ENCODE data around the gene IDH1. TPM values are rescaled to one million over a fixed set of nuclear protein-coding genes. Genes with fewer than 3 reads are reported as not detected.

Gene IDH1
- total RNA-seq, 4 donors from 2014 or later: 22.8 to 105 (median 38.1) TPM

DNA sequence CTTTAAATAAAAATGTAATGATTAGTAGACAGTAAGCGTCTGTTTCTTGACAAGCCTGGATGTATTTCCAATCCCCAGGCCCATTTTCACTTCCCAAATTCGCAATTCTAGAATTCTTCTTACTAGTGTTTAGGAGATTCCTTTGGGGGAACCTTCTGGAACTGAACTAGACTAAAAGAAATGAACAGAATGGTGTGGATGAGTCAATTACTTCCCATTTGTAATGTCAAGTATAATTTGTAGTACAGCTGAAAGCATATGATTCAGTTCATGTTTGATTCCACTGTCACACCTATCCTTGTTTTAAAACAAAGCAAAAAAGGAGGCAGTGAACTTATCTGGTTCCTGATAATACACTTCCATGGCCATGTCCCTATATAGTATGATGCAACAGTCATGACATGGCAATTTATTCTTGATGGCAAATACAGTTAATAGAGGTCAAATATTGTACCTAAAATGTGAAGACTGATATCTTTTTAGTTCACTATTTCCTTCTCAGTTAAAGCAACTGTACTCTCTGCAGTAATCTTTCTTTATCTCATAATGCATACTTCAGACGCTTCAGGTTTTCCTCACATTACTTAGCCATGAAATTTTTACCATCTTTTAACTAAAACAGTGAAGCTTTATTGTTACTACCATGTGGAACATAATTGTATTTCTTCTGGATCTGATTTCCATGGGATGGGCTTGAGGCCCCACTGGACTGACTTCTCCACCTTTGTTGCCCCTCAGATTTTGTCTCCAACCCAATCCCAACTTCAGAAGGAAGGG lies 2.0 kb downstream of the IDH1 start:
- no peak for TF ChIP-seq POLR2A (IDR thresholded peaks at IDR 0.05)
- TF ChIP-seq, protein P1, sequence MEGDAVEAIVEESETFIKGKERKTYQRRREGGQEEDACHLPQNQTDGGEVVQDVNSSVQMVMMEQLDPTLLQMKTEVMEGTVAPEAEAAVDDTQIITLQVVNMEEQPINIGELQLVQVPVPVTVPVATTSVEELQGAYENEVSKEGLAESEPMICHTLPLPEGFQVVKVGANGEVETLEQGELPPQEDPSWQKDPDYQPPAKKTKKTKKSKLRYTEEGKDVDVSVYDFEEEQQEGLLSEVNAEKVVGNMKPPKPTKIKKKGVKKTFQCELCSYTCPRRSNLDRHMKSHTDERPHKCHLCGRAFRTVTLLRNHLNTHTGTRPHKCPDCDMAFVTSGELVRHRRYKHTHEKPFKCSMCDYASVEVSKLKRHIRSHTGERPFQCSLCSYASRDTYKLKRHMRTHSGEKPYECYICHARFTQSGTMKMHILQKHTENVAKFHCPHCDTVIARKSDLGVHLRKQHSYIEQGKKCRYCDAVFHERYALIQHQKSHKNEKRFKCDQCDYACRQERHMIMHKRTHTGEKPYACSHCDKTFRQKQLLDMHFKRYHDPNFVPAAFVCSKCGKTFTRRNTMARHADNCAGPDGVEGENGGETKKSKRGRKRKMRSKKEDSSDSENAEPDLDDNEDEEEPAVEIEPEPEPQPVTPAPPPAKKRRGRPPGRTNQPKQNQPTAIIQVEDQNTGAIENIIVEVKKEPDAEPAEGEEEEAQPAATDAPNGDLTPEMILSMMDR (IDR thresholded peaks at IDR 0.05): no peak
- H3K27me3 ChIP-seq: no peaks in the 10 kb centered on the region
- no peaks in the 10 kb centered on the region for H3K36me3 ChIP-seq
- H3K9me3 ChIP-seq: no peaks in the 10 kb centered on the region
- intact Hi-C loops (cut with DNase I; ENCODE audit: low total_unique reads): no loop called here
- H3K4me3 ChIP-seq: no peak overlapping the region
- peaks cover 0 to 7% of the 10 kb centered on the region in 2 donors for H3K4me1 ChIP-seq
- DNase-seq: no peak
- H3K27ac ChIP-seq: no peak overlapping the region

- Histone ChIP-seq H3K9me3 (no peaks in the 10 kb centered on the region), H3K36me3 (no peaks in the 10 kb centered on the region), H3K4me3 (no peak overlapping the region), H3K4me1 (peaks cover 0 to 7% of the 10 kb centered on the region in 2 donors), H3K27ac (no peak overlapping the region), H3K27me3 (no peaks in the 10 kb centered on the region)
- DNase-seq: no peak
- intact Hi-C loops (cut with DNase I; ENCODE audit: low total_unique reads): no loop called here
- TF ChIP-seq POLR2A (IDR thresholded peaks at IDR 0.05): no peak
- TF ChIP-seq, protein P1 (IDR thresholded peaks at IDR 0.05): no peak
Observed at GRCh38 chr2:208251098-208251497, 3.8 kb downstream of the IDH1 start.

DNA sequence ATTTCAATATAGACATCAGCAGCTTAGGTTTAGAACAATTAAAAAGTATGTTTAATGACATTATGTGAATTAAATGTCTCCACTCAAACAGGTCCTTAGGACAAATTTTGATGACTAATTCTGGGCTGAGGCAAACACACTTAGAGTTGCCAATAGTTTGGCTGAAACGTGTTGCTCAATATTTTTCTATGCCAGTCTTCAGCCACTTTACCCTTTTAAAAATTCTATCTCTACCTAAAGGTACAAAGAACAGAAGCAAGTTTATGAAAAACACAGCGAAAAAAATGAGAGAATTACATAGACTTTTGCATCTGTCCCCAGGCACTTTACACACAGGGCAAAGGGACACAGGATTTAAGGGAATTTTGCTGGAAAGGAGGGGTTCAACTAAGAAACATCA lies 4.5 kb downstream of the IDH1 start:
- Histone ChIP-seq H3K4me1 (peaks cover 0 to 7% of the 10 kb centered on the region in 2 donors), H3K4me3 (no peak overlapping the region), H3K27ac (no peak overlapping the region), H3K9me3 (no peaks in the 10 kb centered on the region), H3K27me3 (no peaks in the 10 kb centered on the region), H3K36me3 (no peaks in the 10 kb centered on the region)
- DNase-seq: no peak
- intact Hi-C loops (cut with DNase I; ENCODE audit: low total_unique reads): no loop called here
- TF ChIP-seq, protein P1 (IDR thresholded peaks at IDR 0.05): no peak
- no peak for TF ChIP-seq POLR2A (IDR thresholded peaks at IDR 0.05)

- no peaks in the 10 kb centered on the region for H3K27me3 ChIP-seq
- TF ChIP-seq POLR2A (IDR thresholded peaks at IDR 0.05): no peak
- TF ChIP-seq, protein P1 (IDR thresholded peaks at IDR 0.05): no peak
- no peak overlapping the region for H3K27ac ChIP-seq
- H3K36me3 ChIP-seq: no peaks in the 10 kb centered on the region
- H3K4me3 ChIP-seq: no peak overlapping the region
- intact Hi-C loops (cut with DNase I; ENCODE audit: low total_unique reads): no loop called here
- H3K9me3 ChIP-seq: no peaks in the 10 kb centered on the region
- H3K4me1 ChIP-seq: peaks cover 0 to 7% of the 10 kb centered on the region in 2 donors
- no peak for DNase-seq
Observed at GRCh38 chr2:208249296-208249695, 5.6 kb downstream of the IDH1 start.

DNA sequence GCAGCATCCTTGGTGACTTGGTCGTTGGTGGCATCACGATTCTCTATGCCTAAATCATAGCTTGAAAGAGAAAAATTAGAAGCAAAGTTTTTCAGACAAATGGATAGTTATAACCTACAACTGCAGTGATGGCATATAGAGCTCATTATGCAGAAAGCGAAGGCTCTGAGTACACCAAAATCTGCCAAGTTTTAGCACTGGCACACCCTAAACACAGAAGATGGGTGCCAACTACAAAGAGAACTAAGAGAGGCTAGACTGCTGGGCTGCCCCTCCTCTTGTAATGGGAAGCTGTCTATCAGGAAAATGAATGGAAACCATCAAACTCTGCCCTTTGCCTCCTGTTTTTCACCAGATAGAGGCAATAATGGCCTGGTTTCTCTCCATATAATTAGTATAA lies 6.3 kb downstream of the IDH1 start:
- Histone ChIP-seq H3K4me1 (peaks cover 0 to 6% of the 10 kb centered on the region in 2 donors), H3K36me3 (no peaks in the 10 kb centered on the region), H3K9me3 (no peaks in the 10 kb centered on the region), H3K27me3 (no peaks in the 10 kb centered on the region), H3K4me3 (no peak overlapping the region), H3K27ac (no peak overlapping the region)
- DNase-seq: no peak
- TF ChIP-seq, protein P1 (IDR thresholded peaks at IDR 0.05): no peak
- TF ChIP-seq POLR2A (IDR thresholded peaks at IDR 0.05): no peak
- intact Hi-C loops (cut with DNase I; ENCODE audit: low total_unique reads): no loop called here
